ENCODE data around the gene NT5DC3. TPM values are rescaled to one million over a fixed set of nuclear protein-coding genes. Genes with fewer than 3 reads are reported as not detected.

Gene NT5DC3
- total RNA-seq, 6 donors from 2014 or later, result 3.8 to 29.3 (median 7.3) TPM

DNA sequence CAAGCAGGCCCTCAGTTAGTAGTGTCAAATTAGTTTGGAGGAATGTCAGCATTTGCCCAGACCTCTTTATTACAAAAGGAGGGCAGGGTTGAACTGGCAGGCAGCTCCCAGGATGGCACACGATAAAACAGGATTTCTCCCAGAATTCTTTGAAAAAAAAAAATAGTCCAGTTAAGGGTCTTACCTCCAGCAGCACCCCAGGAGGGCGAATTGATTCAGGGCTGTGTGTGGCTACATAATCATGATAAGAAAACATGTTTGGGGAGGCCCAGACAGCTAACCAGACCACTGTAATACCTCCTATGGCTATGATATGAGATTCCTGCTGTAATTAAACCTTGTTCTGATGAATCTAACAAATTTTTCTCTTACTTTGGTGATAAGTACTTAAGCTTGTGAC lies 38.8 kb upstream of the NT5DC3 start:
- Histone ChIP-seq H3K4me1 (no peaks in the 10 kb centered on the region), H3K9me3 (no peaks in the 10 kb centered on the region), H3K27me3 (no peaks in the 10 kb centered on the region), H3K27ac (no peak overlapping the region), H3K36me3 (no peaks in the 10 kb centered on the region), H3K4me3 (no peak overlapping the region)
- ATAC-seq (ENCODE audit: low FRiP score in 2 of 2), result no peak
- TF ChIP-seq POLR2AphosphoS5 (IDR thresholded peaks at IDR 0.05) (no peak), POLR2A (IDR thresholded peaks at IDR 0.05) (no peak), EP300 (IDR thresholded peaks at IDR 0.05) (no peak), CTCF (IDR thresholded peaks at IDR 0.05) (no peak)
- 39 to 82% methylated on average over 2 of the region's 2 CpGs for WGBS, 2 donors
- DNase-seq, result no peak

DNA sequence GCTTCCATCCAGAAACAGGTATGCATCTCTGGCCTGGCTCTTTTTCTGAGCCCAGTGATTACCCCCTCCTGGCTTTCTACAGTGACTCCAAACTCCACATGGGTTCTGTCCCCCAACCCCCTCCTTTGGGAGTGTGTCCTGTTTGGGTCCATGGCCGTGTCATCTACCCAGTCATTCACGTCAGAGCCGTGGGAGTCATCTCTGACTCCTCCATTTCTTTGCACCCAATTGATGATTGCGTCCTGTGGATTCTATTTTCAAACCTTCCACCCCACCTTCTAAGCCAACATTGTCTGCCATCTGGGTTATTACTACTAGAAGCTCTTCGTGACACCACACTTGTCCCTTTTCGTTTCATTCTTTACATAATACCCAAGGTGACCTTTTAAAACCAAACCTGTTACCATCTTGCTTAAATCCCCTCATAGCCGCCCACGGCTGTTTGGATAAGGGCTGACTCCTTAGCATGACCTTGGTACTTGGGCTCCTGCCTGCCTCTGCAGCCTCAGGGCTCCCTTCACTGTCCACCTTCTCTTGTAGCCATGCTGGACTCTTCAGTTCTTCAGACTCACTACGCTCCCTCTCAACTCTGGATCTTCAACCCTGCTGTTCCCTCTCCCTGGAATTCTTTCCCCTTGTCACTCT lies 38.1 kb upstream of the NT5DC3 start:
- WGBS, 2 donors, result 79 to 94% methylated on average over 9 of the region's 9 CpGs
- Histone ChIP-seq H3K4me3 (no peak overlapping the region), H3K36me3 (no peaks in the 10 kb centered on the region), H3K9me3 (no peaks in the 10 kb centered on the region), H3K4me1 (no peaks in the 10 kb centered on the region), H3K27me3 (no peaks in the 10 kb centered on the region), H3K27ac (no peak overlapping the region)
- ATAC-seq (ENCODE audit: low FRiP score in 2 of 2) (no peak), DNase-seq (no peak)
- TF ChIP-seq EP300 (IDR thresholded peaks at IDR 0.05) (no peak), POLR2AphosphoS5 (IDR thresholded peaks at IDR 0.05) (no peak), POLR2A (IDR thresholded peaks at IDR 0.05) (no peak), CTCF (IDR thresholded peaks at IDR 0.05) (no peak)

DNA sequence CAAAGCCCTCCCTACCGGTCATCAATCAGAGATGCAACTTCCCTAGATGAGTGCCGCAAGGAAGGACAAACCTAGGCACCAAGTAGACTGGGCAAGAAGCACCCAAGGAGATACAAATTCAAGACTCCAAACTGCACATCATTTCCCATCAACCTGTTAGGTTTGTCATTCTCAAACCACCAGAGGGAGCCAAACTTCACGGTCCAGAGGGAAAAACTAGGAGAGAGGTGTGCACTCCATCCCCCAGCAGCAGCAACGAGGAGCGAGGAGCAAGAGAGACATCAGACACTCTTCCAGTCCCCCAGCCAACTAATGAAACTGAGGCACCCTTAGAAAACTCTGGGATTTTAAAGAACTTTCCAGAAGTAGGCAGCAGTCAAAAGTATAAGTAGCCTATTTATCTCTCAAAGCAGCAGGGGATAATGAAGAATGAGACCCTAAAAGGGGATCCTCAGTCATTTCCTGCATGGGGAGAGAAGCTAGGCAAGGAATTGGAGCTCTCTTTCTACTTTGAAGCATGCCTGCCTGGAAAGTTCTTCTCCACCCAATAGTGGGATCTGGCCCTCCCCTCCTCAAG lies 37.0 kb upstream of the NT5DC3 start:
- Histone ChIP-seq H3K27ac (no peak overlapping the region), H3K9me3 (no peaks in the 10 kb centered on the region), H3K36me3 (no peaks in the 10 kb centered on the region), H3K4me1 (no peaks in the 10 kb centered on the region), H3K4me3 (no peak overlapping the region), H3K27me3 (no peaks in the 10 kb centered on the region)
- no peak for TF ChIP-seq POLR2A (IDR thresholded peaks at IDR 0.05)
- peak; percentile 37 to 62 (median 52) for TF ChIP-seq CTCF (IDR thresholded peaks at IDR 0.05)
- 7 to 12% methylated on average over 5 of the region's 5 CpGs for WGBS, 2 donors
- ATAC-seq (ENCODE audit: low FRiP score in 2 of 2), result peak; percentile 73 to 78
- DNase-seq, result peak in 1 of 2 donors; percentile 32

- no peaks in the 10 kb centered on the region for H3K27me3 ChIP-seq
- 55 to 58% methylated on average over 1 of the region's 1 CpG for WGBS, 2 donors
- no peaks in the 10 kb centered on the region for H3K9me3 ChIP-seq
- no peaks in the 10 kb centered on the region for H3K4me1 ChIP-seq
- no peak overlapping the region for H3K4me3 ChIP-seq
- no peak overlapping the region for H3K27ac ChIP-seq
- ATAC-seq (ENCODE audit: low FRiP score in 2 of 2) (no peak), DNase-seq (no peak)
- TF ChIP-seq EP300 (IDR thresholded peaks at IDR 0.05) (no peak), POLR2AphosphoS5 (IDR thresholded peaks at IDR 0.05) (no peak)
- H3K36me3 ChIP-seq, result no peaks in the 10 kb centered on the region
Measured at GRCh38 chr12:103877288-103877687, 36.3 kb upstream of the NT5DC3 start.

DNA sequence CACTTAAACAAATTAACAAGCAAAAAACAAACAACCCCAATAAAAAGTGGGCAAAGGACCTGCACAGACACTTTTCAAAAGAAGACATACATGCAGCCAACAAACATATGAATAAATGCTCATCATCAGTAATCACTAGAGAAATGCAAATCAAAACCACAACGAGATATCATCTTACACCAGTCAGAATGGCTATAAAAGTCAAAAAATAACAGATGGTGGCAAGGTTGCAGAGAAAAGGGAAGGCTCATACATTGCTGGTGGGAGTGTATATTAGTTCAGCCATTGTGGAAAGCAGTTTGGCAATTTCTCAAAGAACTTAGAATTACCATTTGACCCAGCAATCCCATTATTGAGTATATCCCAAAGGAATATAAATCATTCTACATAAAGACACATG lies 34.6 kb upstream of the NT5DC3 start:
- no peaks in the 10 kb centered on the region for H3K4me1 ChIP-seq
- no peak overlapping the region for H3K27ac ChIP-seq
- no peaks in the 10 kb centered on the region for H3K36me3 ChIP-seq
- H3K27me3 ChIP-seq, result no peaks in the 10 kb centered on the region
- no peak overlapping the region for H3K4me3 ChIP-seq
- 0% methylated on average over 1 of the region's 1 CpG for WGBS, 2 donors
- TF ChIP-seq CTCF (IDR thresholded peaks at IDR 0.05), result no peak
- no peak for TF ChIP-seq POLR2AphosphoS5 (IDR thresholded peaks at IDR 0.05)
- no peak for TF ChIP-seq EP300 (IDR thresholded peaks at IDR 0.05)
- no peak for TF ChIP-seq POLR2A (IDR thresholded peaks at IDR 0.05)
- DNase-seq, result no peak
- no peaks in the 10 kb centered on the region for H3K9me3 ChIP-seq
- no peak for ATAC-seq (ENCODE audit: low FRiP score in 2 of 2)
